GM21576 (cell line): ENCODE data around the gene WDR3.

Experiments used
- ATAC-seq: cut with Tn5 transposase; IDR thresholded peaks from one replicate; pipeline ENCODE4 v1.9.1; 2021; ENCODE audit warnings: mild to moderate bottlenecking, moderate library complexity; ENCODE audit not compliant: unreplicated experiment

Gene WDR3

DNA sequence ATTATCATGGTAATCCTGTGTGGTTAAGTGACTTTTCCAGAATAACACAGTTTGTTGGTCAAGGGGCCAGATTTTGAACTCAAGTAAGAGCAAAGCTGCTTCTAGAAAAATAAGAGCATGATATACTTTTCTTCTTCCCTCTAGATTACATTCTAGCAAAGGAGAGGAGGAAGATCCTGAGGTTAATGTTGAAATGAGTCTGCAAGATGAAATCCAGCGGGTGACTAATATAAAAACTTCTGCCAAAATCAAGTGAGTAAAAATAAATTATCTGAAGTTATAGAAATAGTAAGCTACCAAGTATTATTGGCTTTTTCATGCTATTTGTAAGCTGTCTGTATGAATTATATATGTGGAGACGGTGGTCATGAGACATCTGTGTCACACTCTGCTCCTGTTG is 12.8 kb downstream of the WDR3 start:
- no peak for ATAC-seq

GRCh38 chr1:117952386-117952785 is 22.8 kb downstream of the WDR3 start:
- ATAC-seq = no peak

DNA sequence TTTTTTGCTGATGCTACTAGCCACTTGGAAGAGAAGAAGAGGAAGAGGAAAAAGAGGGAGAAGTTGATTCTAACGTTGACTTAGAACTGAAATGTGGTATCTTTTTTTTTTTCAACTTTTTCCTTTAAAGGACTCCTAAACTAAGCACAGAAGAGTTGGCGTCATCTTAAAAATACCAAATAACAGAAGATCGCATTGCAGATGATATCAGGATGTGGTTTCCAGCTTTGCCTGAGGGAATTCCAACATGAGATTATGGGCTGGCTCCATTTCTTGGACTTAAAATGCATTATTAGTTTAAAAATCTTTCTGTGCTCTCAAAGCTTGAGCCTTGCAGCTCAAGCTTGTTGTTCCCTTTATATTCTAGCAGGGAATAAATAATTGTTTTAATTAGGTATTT is 29.8 kb downstream of the WDR3 start:
- no peak for ATAC-seq

GRCh38 chr1:117964290-117965038 is 34.9 kb downstream of the WDR3 start:
- no peak for ATAC-seq

- no peak for ATAC-seq
Observed at GRCh38 chr1:117967477-117967876, 37.9 kb downstream of the WDR3 start.

- ATAC-seq = no peak
Observed at GRCh38 chr1:117967881-117968280, 38.3 kb downstream of the WDR3 start.

GRCh38 chr1:117970252-117970651 is 40.7 kb downstream of the WDR3 start:
- no peak for ATAC-seq

GRCh38 chr1:117971777-117972176 is 42.2 kb downstream of the WDR3 start:
- no peak for ATAC-seq

GRCh38 chr1:117976381-117976780 is 46.8 kb downstream of the WDR3 start:
- no peak for ATAC-seq

DNA sequence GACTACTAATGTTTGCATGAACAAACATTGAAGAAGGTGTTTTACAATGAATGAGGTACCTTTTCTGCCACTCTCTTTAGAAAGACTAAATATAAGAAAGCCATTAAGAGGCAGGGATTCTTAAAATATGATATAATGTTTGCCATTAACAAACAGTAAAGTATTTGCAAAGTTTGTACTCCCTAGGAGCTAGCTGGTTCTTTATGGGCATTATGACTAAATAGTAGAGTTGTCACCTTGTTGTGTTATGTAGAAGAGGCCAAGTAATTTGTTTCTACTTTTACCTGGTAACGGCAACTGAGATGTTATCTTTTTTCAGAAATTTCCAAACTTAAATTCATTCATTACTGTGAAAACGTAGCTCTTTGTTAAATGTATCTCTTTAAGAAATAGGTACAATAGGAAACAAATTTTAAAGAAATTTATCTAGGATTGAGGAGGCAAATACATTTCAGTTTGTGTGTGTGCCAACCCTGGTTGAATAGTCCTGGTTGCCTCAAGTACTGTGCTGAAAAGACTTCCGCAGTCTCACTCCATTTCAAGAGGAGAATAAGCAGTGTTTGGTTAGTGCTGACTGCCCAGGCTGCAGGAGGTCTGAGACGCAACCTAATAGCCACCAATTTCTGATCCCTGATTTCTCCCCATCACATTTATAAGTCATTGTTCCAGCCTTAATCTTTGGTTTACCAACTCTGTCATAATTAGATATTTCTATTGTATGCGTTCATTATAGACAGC is 52.1 kb downstream of the WDR3 start:
- no peak for ATAC-seq

DNA sequence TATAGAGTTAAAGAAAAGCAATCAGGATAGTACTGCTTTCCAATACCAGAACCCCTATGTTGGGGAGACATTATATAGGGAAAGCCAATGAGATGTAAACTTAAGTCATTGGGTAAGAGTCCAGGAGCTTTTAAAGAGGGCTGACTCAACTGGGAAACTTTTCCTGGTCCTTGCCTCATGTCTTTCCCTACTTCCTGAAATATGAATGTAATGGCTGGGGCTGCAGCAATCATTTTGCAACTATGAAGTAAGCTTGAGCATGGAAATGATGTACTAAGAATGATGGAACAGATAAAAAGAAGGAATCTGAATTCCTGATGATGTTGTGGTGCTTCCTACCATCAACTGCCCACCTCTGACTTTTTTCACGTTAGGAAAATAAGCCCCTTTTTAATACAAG is 55.7 kb downstream of the WDR3 start:
- no peak for ATAC-seq

GRCh38 chr1:117985973-117986372 is 56.4 kb downstream of the WDR3 start:
- peak; percentile 80 for ATAC-seq

- ATAC-seq = no peak
Observed at GRCh38 chr1:118004312-118004711, 74.8 kb downstream of the WDR3 start.

GRCh38 chr1:118007391-118007790 is 77.9 kb downstream of the WDR3 start:
- no peak for ATAC-seq

DNA sequence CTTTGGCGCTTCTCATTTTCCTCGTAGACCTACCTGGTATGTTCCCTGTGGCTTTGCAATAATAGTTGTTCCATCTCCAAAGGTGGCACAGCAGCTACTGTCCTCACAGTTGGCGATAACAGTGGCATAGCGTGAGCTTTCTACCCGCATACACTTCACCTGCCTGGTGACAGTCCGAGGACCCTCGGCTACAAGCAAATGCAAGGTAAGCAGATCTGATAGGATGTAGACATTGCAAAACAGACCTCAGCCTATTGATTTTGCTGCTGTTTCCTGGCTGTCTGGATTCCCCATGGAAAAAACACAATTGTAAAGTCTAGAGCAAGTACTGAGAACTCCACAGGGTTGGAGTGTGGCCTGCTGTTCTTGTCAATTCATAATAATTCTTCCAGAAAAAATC is 78.5 kb downstream of the WDR3 start:
- ATAC-seq = no peak

GRCh38 chr1:118012515-118013124 is 83.1 kb downstream of the WDR3 start:
- no peak for ATAC-seq

DNA sequence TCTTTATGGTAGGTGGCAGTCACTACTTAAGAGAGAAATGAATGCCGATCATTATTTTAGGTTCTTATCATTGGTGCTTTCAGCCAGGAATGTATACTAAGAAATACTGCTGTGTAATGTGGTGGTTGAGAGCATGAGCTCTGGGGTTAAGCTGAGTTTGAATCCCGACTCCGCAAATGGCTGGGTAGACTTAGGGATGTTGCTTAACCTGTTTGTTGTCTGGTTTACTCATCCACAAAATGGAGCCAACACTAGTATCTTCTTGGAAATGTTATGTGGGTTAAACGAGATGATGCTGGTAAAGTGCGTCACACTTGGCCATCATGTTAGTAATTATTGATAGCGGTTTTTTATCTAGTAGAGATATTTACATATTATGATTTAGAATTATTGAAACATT is 83.8 kb downstream of the WDR3 start:
- ATAC-seq = no peak

- ATAC-seq = no peak
Observed at GRCh38 chr1:118013938-118014337, 84.4 kb downstream of the WDR3 start.
